Testis (tissue), 3 donors: ENCODE data around the gene DAB1. TPM values are rescaled to one million over a fixed set of nuclear protein-coding genes. Genes with fewer than 3 reads are reported as not detected.

Experiments
- DNase-seq: peaks from one replicate; pipeline ENCODE4 v3.0.0-alpha.2; 2019
- H3K27ac ChIP-seq, 2 donors: fragments of 200-600 bp; sonication (generic); one replicate each; pipeline ENCODE4 v1.5.1; 2019
- H3K27me3 ChIP-seq: fragments of 200-600 bp; sonication (generic); one replicate; pipeline ENCODE4 v1.5.1; 2019
- H3K36me3 ChIP-seq: fragments of 200-600 bp; sonication (generic); one replicate; pipeline ENCODE4 v1.5.1; 2017; ENCODE audit warnings: low read depth; ENCODE audit errors: missing control alignments
- H3K4me1 ChIP-seq: fragments of 200-600 bp; sonication (generic); one replicate; pipeline ENCODE4 v1.5.1; 2019
- H3K4me3 ChIP-seq, 2 donors: fragments of 200-600 bp; sonication (generic); one replicate each; pipeline ENCODE4 v1.5.1; 2017 to 2019
- H3K9me3 ChIP-seq: fragments of 200-600 bp; sonication (generic); one replicate; pipeline ENCODE4 v1.5.1; 2017
- POLR2A ChIP-seq: fragments of 450-650 bp; IDR thresholded peaks from one replicate; pipeline ENCODE4 v1.6.1; 2017; ENCODE audit warnings: antibody characterized with exemption, mild to moderate bottlenecking, moderate library complexity
- whole genome bisulfite sequencing, 2 donors: methylation state at CpG; one replicate each; pipeline ENCODE4 v1.1.5; 2018; 5-methylcytosine and 5-hydroxymethylcytosine counted together
- intact Hi-C: fragments of 100-400 bp; cut with DNase I; formaldehyde crosslinking; loops from one replicate; pipeline ENCODE4 v1.15.1; 2023; ENCODE audit warnings: low total_unique reads
- polyA plus RNA-seq: library from polyadenylated mRNA; stranded (reverse); fragments of 350-450 nt; fragmentation: Illumina TruSeq; extraction: RNeasy Lipid Tissue Mini Kit (QIAGEN cat#74804); gene quantifications from one replicate; pipeline ENCODE4 v1.2.3, GENCODE V29; 2014; ENCODE audit warnings: low read depth, low replicate concordance; ENCODE audit not compliant: insufficient read depth
- total RNA-seq, 2 donors: library from RNA; depleted of rRNA; stranded (reverse); fragments of >200 nt; gene quantifications; one replicate each; pipeline ENCODE4 v1.2.3, GENCODE V29; 2016
- TF ChIP-seq, protein P1 (sequence below), 3 experiments: fragments of 450-650 bp in 2 of 3; fragments of 200-600 bp in 1 of 3; sonication (generic) in 1 of 3; IDR thresholded peaks; one replicate each; pipeline ENCODE4 v1.5.1; 2016 to 2019; ENCODE audit warnings: antibody characterized with exemption in 3 of 3, mild to moderate bottlenecking in 2 of 3, moderate library complexity in 1 of 3

DAB1 gene
- total and polyA plus RNA-seq, 3 donors from 2014 or later = 0.79 to 1.7 (median 1.2) TPM

DNA sequence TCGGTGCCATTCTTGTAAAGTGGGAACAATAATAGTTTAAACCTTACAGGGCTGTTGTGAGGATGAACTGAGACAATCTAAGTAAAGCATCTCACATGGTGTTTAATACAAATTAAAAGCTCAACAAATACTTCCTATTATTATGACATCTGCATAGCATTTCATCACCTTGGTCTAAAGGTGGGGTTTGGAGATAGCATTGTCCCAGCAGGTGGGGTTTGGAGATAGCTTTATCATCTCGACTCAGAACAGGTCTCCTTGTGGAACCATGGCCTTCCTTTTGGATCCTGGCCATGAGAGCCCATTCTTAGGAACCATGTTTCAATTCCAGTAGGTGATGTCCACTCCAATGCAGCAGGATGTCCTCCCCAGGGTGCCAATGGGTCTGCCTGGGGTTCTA, 437.5 kb downstream of the DAB1 start:
- Histone ChIP-seq H3K9me3 (no peaks in the 10 kb centered on the region), H3K27ac (no peak overlapping the region), H3K36me3 (no peaks in the 10 kb centered on the region), H3K4me3 (no peak overlapping the region), H3K4me1 (no peaks in the 10 kb centered on the region), H3K27me3 (no peaks in the 10 kb centered on the region)
- TF ChIP-seq, protein P1, sequence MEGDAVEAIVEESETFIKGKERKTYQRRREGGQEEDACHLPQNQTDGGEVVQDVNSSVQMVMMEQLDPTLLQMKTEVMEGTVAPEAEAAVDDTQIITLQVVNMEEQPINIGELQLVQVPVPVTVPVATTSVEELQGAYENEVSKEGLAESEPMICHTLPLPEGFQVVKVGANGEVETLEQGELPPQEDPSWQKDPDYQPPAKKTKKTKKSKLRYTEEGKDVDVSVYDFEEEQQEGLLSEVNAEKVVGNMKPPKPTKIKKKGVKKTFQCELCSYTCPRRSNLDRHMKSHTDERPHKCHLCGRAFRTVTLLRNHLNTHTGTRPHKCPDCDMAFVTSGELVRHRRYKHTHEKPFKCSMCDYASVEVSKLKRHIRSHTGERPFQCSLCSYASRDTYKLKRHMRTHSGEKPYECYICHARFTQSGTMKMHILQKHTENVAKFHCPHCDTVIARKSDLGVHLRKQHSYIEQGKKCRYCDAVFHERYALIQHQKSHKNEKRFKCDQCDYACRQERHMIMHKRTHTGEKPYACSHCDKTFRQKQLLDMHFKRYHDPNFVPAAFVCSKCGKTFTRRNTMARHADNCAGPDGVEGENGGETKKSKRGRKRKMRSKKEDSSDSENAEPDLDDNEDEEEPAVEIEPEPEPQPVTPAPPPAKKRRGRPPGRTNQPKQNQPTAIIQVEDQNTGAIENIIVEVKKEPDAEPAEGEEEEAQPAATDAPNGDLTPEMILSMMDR (IDR thresholded peaks at IDR 0.05) = no peak
- no peak for TF ChIP-seq POLR2A
- DNase-seq = no peak
- 83 to 85% methylated on average over 2 of the region's 2 CpGs for WGBS, 2 donors
- intact Hi-C loops = no loop called here

- Histone ChIP-seq H3K9me3 (no peaks in the 10 kb centered on the region), H3K27ac (no peak overlapping the region), H3K4me3 (no peak overlapping the region), H3K27me3 (no peaks in the 10 kb centered on the region), H3K36me3 (no peaks in the 10 kb centered on the region), H3K4me1 (no peaks in the 10 kb centered on the region)
- TF ChIP-seq, protein P1 (IDR thresholded peaks at IDR 0.05) = no peak
- no peak for TF ChIP-seq POLR2A
- WGBS, 2 donors = 96 to 100% methylated on average over 2 of the region's 2 CpGs
- intact Hi-C loops = no loop called here
- no peak for DNase-seq
Measured at GRCh38 chr1:56985857-56986256, 438.0 kb downstream of the DAB1 start.

GRCh38 chr1:56983484-56983883, 440.4 kb downstream of the DAB1 start:
- TF ChIP-seq, protein P1 (IDR thresholded peaks at IDR 0.05) = no peak
- no peak for TF ChIP-seq POLR2A

GRCh38 chr1:56979986-56980755, 443.7 kb downstream of the DAB1 start:
- no peak for DNase-seq
- H3K4me3 ChIP-seq = no peak overlapping the region
- H3K36me3 ChIP-seq = no peaks in the 10 kb centered on the region
- TF ChIP-seq, protein P1 (IDR thresholded peaks at IDR 0.05) = no peak
- TF ChIP-seq POLR2A = no peak
- H3K27me3 ChIP-seq = no peaks in the 10 kb centered on the region
- H3K4me1 ChIP-seq = no peaks in the 10 kb centered on the region
- no peaks in the 10 kb centered on the region for H3K9me3 ChIP-seq
- no peak overlapping the region for H3K27ac ChIP-seq
- 61 to 78% methylated on average over 4 of the region's 4 CpGs for WGBS, 2 donors
- intact Hi-C loops = no loop called here

More at GRCh38 chr1:56983484-56983883, 440.4 kb downstream of the DAB1 start:
- H3K9me3 ChIP-seq = no peaks in the 10 kb centered on the region
- no peak for DNase-seq
- no peaks in the 10 kb centered on the region for H3K36me3 ChIP-seq
- H3K4me1 ChIP-seq = no peaks in the 10 kb centered on the region
- H3K27ac ChIP-seq = no peak overlapping the region
- WGBS, 2 donors = 80 to 87% methylated on average over 6 of the region's 6 CpGs
- intact Hi-C loops = no loop called here
- H3K27me3 ChIP-seq = no peaks in the 10 kb centered on the region
- no peak overlapping the region for H3K4me3 ChIP-seq

DNA sequence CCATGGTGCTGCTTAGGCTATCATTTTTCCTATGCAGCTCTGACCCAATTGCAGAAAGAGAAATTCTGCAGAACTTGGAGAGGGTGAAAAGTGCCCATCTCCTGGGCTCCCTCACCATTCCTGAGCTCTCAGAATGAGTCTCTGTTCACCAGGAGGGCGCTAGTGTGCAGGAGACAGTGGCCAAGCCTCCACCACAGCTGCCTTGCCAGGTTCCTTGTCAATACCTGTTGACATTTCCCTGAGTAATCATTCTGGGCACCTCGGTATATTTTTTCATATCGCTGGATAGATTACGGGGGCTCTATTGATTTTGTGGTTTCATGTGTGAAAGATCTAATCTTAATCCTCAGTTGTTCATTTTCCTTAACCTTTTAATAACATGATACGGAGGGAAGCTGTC, 445.0 kb downstream of the DAB1 start:
- Histone ChIP-seq H3K36me3 (no peaks in the 10 kb centered on the region), H3K9me3 (no peaks in the 10 kb centered on the region), H3K27ac (no peak overlapping the region), H3K4me3 (no peak overlapping the region), H3K27me3 (no peaks in the 10 kb centered on the region), H3K4me1 (no peaks in the 10 kb centered on the region)
- intact Hi-C loops = no loop called here
- no peak for TF ChIP-seq POLR2A
- TF ChIP-seq, protein P1 (IDR thresholded peaks at IDR 0.05) = no peak
- 78 to 93% methylated on average over 5 of the region's 5 CpGs for WGBS, 2 donors
- no peak for DNase-seq
